HG02759 (cell line): ENCODE data around the gene PHF12.
"Not testable (repeated sequence)": the region's sequence is repeated elsewhere in the genome, so short reads cannot be mapped to it uniquely, and the experiment has no call there.

ENCODE experiments used
- ATAC-seq: cut with Tn5 transposase; IDR thresholded peaks from one replicate; pipeline ENCODE4 v1.9.1; 2021; ENCODE audit warnings: mild to moderate bottlenecking, moderate library complexity; ENCODE audit not compliant: unreplicated experiment

PHF12 gene

GRCh38 chr17:28937044-28937729, 14.1 kb downstream of the PHF12 start:
- no peak for ATAC-seq

GRCh38 chr17:28935744-28936460, 15.4 kb downstream of the PHF12 start:
- ATAC-seq: no peak

DNA sequence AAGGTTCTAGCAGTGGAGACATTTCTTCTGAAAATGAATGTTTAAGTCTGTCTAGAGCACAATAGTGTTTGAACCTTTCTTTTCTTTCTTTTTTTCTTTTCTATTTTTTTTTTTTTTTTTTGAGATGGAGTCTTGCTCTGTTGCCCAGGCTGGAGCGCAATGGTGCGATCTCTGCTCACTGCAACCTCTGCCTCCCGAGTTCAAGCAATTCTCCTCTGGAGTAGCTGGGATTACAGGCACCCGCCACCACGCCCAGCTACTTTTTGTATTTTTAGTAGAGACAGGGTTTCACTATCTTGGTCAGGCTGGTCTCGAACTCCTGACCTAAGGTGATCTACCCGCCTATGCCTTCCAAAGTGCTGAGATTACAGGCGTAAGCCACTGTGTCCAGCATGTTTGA, 16.8 kb downstream of the PHF12 start:
- ATAC-seq: not testable (repeated sequence)

- no peak for ATAC-seq
Observed at GRCh38 chr17:28929787-28930186, 21.5 kb downstream of the PHF12 start.

GRCh38 chr17:28928061-28928460, 23.3 kb downstream of the PHF12 start:
- no peak for ATAC-seq

DNA sequence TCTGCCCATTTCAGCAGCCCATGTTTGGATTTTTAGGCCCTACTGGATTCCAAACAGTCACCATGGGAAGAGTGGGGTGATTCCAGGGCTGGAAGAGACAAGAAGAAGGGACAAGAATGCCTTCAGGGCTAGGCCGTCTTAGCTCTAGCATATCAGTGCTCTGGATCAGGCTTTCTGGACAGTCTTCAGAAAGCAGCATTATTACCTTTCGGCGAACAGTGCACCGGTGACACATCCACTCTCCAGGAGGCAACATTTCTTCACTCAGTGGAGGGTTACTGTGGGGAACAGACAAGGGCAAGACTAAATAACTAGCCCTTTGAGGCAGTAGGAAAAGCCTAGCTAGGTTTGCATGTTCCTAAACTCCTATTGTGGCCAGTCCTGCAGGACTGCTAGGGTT, 24.5 kb downstream of the PHF12 start:
- no peak for ATAC-seq

- no peak for ATAC-seq
Observed at GRCh38 chr17:28926366-28926765, 25.0 kb downstream of the PHF12 start.

DNA sequence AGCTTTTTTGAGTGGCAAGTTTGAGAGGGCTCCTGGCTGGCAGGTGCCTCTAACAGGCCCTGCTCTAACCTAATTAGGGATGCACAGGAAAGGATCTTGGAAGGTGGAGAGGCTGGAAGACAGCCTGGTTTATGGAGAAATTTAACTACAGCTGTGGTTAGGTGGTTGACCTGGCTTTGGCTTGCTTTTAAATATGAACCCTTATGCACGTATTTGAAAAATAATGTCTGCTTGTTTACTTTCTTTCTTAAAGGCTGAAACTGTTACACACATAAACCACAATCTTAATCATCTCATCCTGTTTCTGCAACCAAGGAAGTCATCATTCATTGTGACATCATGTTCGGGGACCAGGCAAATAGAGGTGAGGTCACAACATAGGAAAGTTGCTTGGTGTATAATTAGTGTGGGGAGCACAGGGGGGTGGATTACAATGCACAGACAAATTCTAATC, 25.4 kb downstream of the PHF12 start:
- no peak for ATAC-seq

DNA sequence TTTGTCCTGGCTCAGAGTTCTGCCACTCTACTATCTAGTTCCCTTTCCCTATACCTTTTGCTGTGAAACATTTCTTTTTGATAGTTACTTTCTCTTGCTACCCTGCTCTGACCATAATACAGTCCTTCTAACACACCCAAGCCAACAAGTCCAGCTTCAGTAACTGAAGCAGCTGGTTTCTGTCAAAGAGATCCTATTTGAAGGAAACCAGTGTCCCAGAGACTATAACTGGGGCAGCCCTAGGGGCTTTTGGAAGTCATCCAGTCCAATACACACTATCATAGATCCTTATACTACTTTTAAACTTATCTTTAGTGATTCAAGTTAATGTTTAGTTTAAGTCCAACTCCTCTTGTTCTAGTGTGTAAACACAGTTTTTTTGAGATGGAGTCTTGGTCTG, 31.1 kb downstream of the PHF12 start:
- no peak for ATAC-seq

GRCh38 chr17:28918295-28918694, 33.0 kb downstream of the PHF12 start:
- no peak for ATAC-seq

DNA sequence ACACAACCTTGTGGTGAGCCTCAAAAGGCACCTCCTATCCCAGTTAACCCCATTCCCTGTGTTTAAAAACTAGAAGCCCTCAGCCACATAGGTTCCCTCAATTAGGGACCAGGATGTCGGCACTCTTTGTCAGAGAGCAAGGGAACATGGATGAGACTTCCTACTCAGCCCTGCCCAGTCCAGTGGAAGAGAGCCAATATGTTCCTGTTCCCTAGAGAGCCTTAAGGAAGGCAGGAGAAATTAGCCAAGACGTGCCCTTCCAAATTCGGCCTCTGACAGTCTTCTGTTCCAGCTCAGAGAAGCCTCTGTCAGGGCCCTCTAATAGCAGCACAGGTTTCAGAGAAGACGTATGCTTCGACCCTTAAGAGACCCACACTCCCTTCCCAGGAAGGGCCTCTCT, 33.9 kb downstream of the PHF12 start:
- no peak for ATAC-seq

DNA sequence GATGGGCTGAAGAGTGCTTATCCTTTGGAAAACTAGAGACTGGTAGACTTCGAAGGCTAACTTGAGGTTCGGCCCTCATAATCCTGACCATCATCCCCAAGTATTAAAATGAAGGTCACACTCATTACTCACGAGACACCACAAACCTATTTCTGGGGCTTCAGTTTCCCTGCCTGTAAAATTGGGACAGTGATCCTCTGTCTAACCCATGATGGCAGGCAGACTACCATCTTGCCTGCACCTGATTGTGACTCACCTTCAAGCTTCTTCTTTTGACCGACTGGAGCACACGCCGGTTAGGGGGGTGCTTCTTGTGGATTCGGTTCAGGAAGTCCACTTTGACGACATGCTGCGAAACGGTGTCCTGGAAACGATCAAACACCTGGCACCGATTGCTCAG, 34.3 kb downstream of the PHF12 start:
- no peak for ATAC-seq

- no peak for ATAC-seq
Observed at GRCh38 chr17:28916302-28916934, 34.9 kb downstream of the PHF12 start.

- ATAC-seq: no peak
Observed at GRCh38 chr17:28912938-28913333, 38.4 kb downstream of the PHF12 start.

DNA sequence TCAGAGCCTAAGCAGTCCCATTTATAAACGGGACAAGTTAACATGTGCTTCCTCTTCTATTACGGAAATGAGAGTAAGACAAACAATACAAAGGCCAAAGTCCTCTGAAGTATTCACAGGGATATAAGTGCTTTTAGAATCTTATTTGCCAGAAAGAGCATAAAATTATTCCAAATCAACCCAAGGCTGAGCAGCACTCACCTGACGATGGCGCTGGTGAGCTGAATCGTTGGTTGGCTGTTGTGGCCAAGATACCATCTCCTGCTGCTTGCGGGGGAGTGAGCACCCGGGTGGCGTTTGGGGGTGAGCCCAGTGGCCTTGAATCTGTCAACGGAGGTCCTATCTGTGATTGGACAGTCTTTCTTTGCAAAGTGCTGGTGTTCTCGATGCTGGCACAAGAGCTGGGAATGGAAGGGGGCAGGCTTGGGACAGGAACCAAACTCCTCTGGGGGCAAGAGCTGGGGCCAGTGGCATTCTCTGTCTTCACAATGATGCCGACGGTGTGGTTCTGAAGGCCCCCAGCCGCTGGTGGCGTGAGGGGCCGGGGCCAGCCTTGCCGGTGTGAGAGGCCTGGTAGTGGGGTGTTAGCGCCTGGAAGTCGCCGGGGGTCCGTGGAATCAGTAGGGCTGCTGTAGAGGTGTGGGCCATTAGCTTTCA, 38.9 kb downstream of the PHF12 start:
- ATAC-seq: no peak

DNA sequence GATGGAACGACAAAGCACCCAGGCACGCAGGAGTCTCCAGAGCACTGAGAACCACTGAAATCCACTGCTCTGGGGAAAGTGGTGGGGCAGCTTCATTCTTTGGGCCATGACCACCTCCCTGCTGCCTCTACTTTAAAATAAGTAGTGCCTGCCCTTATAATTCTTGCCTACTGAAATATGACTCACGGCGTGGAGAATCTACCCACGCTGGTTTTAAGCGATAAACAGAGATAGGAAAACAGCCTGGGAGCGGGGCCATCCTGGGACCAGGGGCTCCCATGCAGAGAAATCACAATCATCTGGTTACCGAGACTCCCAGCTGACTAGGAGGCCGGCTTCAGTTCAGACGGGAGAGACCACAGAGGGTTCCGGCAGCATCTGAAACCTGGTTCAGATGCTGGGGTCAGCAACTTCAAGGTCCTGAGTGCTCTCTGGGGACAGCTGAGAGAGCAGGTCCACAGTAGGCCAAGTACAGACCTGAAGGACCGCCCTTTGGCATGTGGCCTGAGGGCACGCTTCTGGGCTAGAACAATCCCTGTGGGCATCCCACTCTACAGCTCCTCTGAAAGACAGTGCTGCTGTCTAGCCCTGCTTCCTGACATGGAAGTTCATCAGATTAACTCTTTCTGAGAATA, 39.8 kb downstream of the PHF12 start:
- no peak for ATAC-seq

DNA sequence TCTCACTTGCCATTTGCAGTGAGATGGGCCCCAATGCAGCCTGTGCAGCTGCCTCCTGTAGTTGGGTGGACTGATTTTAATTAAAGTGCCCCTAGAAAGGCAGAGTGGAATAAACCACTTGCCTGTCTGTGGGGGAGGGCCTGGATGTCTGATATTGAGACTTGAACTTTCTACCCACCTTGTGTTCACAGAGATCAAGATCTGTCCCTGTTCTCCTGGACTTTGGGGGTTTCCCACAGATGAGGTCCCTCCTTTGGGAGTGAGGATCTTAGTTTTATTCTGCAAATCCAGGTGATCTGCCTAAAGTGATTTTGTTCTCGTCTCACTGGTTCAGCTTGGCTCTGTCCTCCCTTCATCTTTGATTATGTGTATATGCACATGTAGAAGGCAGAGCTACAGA, 40.8 kb downstream of the PHF12 start:
- no peak for ATAC-seq

DNA sequence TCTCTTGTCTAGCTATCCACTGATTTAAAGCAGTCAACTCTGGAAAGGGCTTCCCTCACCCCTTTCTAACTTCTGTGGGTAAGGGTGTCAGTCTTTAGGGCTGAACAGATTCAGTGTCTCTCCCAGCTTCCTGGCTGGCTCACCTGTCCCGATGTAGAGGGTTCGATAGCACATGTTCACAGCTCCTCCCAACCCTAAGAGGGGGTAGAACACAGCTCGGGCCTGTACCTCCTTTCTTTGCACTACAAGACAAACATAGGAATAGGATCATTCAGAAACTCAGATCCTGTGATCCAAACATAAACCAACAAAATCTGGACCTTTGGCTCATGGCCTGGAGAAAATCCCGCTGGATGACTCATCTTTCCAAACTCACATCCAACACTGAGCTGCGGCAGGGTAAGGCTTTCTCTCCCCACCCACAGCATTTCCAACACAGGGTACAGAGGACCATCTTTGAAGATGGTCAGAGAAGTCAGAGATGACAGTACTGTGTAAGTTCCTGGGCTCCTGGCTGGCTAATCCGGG, 42.6 kb downstream of the PHF12 start:
- no peak for ATAC-seq

DNA sequence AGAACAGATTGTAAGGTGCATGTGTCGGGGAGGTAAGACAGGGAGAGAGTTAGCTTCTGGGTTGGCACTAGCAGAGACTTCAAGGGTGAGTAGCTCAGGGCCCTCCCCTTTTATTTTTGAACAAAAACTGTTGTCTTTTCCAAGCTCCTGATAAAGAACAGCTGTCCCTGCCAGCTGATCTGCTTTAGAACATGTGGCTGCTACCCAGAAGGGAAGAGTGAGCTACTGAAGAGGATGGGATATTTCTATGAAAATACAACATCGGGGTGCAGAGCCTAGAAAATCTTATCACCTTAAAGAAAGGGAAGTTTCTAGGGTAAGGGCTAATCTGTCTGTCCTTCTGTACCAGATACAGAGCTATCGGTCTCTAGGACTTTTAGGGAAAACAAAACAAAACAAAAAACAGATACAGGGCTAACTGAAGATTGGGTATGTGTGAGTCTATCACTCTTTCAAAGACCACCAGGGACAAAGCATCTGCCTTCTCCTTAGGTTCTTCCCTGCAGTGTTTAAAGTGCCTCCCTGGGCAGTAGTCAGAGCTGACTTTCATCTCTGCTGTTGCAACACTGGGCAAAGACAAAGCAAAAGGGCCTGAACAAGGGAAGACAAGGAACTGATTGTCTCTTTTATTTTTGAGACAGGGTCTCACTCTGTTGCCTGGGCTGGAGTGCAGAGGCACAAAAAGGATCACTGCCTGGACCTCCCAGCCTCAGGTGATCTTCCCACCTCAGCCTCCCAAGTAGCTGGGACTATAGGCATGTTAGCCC, 43.4 kb downstream of the PHF12 start:
- no peak for ATAC-seq
